Gastroesophageal sphincter (tissue), 3 donors: ENCODE results near the gene ACP4.
"Not testable (repeated sequence)": the region's sequence is repeated elsewhere in the genome, so short reads cannot be mapped to it uniquely, and the experiment has no call there.

ENCODE experiments used
- EP300 ChIP-seq: sonication (generic); formaldehyde crosslinking; IDR thresholded peaks from one replicate; pipeline ENCODE4 v1.6.1; 2017; ENCODE audit warnings: antibody characterized with exemption, mild to moderate bottlenecking
- POLR2A ChIP-seq, 2 donors: fragments of 450-650 bp; IDR thresholded peaks; one replicate each; pipeline ENCODE4 v1.6.1; 2017; ENCODE audit warnings: antibody characterized with exemption in 2 of 2, mild to moderate bottlenecking in 2 of 2, moderate library complexity in 1 of 2
- POLR2AphosphoS5 ChIP-seq: sonication (generic); formaldehyde crosslinking; IDR thresholded peaks from one replicate; pipeline ENCODE4 v1.6.1; 2017; ENCODE audit warnings: antibody characterized with exemption
- TF ChIP-seq, protein P1 (sequence below), 4 experiments: fragments of 200-600 bp in 2 of 4; fragments of 450-650 bp in 2 of 4; sonication (generic) in 1 of 4; IDR thresholded peaks; one replicate each; pipeline ENCODE4 v1.5.1; 2017 to 2019; ENCODE audit warnings: antibody characterized with exemption in 4 of 4, mild to moderate bottlenecking in 2 of 4, moderate library complexity in 2 of 4

DNA sequence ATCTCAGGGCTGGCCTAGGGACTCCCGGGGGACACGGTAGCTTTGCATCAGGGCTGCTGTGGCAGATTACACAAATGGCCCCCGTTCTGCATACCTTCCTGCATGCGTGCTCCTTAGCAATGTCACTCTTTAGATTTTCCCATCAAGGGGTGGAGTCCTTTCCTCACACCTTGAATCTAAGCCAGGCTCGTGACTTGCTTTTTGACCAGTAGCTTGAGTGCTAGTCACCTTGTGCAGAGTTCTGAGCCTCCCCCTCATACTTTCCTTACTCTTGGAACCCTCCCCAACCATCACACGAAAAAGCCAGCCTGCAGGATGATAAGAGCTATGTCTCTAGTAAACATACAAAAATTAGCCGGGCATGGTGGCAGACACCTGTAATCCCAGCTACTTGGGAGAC is 16.8 kb upstream of the ACP4 start:
- TF ChIP-seq, protein P1, sequence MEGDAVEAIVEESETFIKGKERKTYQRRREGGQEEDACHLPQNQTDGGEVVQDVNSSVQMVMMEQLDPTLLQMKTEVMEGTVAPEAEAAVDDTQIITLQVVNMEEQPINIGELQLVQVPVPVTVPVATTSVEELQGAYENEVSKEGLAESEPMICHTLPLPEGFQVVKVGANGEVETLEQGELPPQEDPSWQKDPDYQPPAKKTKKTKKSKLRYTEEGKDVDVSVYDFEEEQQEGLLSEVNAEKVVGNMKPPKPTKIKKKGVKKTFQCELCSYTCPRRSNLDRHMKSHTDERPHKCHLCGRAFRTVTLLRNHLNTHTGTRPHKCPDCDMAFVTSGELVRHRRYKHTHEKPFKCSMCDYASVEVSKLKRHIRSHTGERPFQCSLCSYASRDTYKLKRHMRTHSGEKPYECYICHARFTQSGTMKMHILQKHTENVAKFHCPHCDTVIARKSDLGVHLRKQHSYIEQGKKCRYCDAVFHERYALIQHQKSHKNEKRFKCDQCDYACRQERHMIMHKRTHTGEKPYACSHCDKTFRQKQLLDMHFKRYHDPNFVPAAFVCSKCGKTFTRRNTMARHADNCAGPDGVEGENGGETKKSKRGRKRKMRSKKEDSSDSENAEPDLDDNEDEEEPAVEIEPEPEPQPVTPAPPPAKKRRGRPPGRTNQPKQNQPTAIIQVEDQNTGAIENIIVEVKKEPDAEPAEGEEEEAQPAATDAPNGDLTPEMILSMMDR (IDR thresholded peaks at IDR 0.05), result not testable (repeated sequence)
- TF ChIP-seq POLR2A (IDR thresholded peaks at IDR 0.05); POLR2AphosphoS5; EP300: not testable (repeated sequence)
